HL-60 (cell line): ENCODE results near the gene NKD1.

Experiments used
- DNase-seq, 2 experiments: peaks; one replicate each; pipeline ENCODE4 v3.0.0-alpha.2; 2010 to 2020; ENCODE audit warnings: low read depth in 1 of 2, low spot score in 1 of 2
- H3K27ac ChIP-seq: fragments of 250-450 bp; sonication (Bioruptor Pico); replicated peaks from 2 replicates; pipeline ENCODE4 v1.5.1; 2020; ENCODE audit warnings: mild to moderate bottlenecking, moderate library complexity
- H3K27me3 ChIP-seq: fragments of 250-450 bp; sonication (Bioruptor Pico); 2 replicates; pipeline ENCODE4 v1.5.1; 2021; ENCODE audit warnings: mild to moderate bottlenecking, moderate library complexity; ENCODE audit not compliant: insufficient read depth, poor library complexity, severe bottlenecking
- H3K4me3 ChIP-seq: replicated peaks from 2 replicates; pipeline ENCODE4 v1.5.1; 2011; ENCODE audit warnings: mild to moderate bottlenecking, control low read depth, low read length; ENCODE audit not compliant: insufficient read depth
- CTCF ChIP-seq: IDR thresholded peaks from one replicate; pipeline ENCODE4 v1.5.1; 2011; ENCODE audit warnings: low read length, control low read depth, inconsistent platforms; ENCODE audit not compliant: insufficient read depth
- GABPA ChIP-seq: IDR thresholded peaks from 2 replicates; pipeline ENCODE4 v1.6.1; 2012; ENCODE audit warnings: low read depth
- POLR2AphosphoS5 ChIP-seq: IDR thresholded peaks from 2 replicates; pipeline ENCODE4 v1.6.1; 2012; ENCODE audit warnings: low read depth
- REST ChIP-seq: IDR thresholded peaks from 2 replicates; pipeline ENCODE4 v1.6.1; 2012; ENCODE audit warnings: low read depth; ENCODE audit not compliant: insufficient replicate concordance
- SPI1 ChIP-seq: IDR thresholded peaks from 2 replicates; pipeline ENCODE4 v1.6.1; 2012; ENCODE audit warnings: low read depth, mild to moderate bottlenecking, borderline replicate concordance

Gene NKD1

GRCh38 chr16:50537533-50538290 is 10.5 kb upstream of the NKD1 start:
- Histone ChIP-seq H3K27me3 (no peaks in the 10 kb centered on the region), H3K27ac (no peak overlapping the region), H3K4me3 (no peak overlapping the region)
- DNase-seq, result no peak
- TF ChIP-seq REST (no peak), CTCF (no peak)

- H3K27me3 ChIP-seq, result peaks cover 2% of the 10 kb centered on the region
- TF ChIP-seq CTCF (no peak), SPI1 (no peak), REST (no peak), POLR2AphosphoS5 (no peak), GABPA (no peak)
- DNase-seq, result no peak
- H3K27ac ChIP-seq, result no peak overlapping the region
- H3K4me3 ChIP-seq, result no peak overlapping the region
Observed at GRCh38 chr16:50538411-50539052, 9.7 kb upstream of the NKD1 start.

GRCh38 chr16:50539053-50539695 is 9.0 kb upstream of the NKD1 start:
- Histone ChIP-seq H3K4me3 (no peak overlapping the region), H3K27me3 (peaks cover 2% of the 10 kb centered on the region), H3K27ac (no peak overlapping the region)
- no peak for DNase-seq
- TF ChIP-seq POLR2AphosphoS5 (no peak), REST (no peak), SPI1 (no peak), CTCF (no peak), GABPA (no peak)
